NCI-H2227 (cell line): ENCODE results near the gene APOBEC3G.
"Not testable (repeated sequence)": the region's sequence is repeated elsewhere in the genome, so short reads cannot be mapped to it uniquely, and the experiment has no call there.

Source experiments
- DNase-seq: peaks from one replicate; lab custom pipeline; 2025; ENCODE audit not compliant: unreplicated experiment; lab: John Stamatoyannopoulos, UW

APOBEC3G gene

GRCh38 chr22:39066442-39067276, 10.4 kb upstream of the APOBEC3G start:
- DNase-seq: not testable (repeated sequence)

DNA sequence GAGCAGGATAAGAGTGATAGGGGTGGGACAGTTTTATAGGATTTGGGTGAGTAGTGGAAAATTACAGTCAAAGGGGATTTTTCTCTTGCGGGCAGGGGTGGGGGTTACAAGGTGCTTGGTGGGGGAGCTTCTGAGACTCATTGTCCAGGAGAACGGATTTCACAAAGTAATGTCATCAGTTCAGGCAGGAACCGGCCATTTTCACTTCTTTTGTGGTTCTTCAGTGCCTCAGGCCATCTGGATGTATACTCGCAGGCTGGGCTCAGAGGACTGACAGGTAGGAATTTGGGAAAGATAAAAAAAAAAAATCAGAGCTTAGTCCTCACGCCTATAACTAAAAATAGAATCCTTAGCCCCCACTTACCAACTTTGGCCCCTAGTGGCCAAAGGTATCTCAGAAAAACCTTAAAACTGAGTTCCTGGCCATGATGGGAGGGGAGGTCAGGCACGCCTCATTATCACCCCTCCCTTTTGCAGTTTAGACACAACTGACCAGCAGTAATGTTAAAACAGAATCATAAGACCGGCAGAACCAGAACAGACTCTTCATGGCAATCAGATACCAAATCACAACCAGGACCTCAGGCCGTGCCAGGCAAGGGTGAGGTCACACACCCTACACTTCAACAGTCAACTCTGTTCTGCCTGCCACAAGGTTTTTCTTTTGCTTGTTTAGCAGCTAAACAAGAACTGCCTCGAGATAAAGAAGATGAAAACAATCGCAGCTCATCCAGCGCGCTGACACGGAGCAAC, 8.9 kb upstream of the APOBEC3G start:
- no peak for DNase-seq

DNA sequence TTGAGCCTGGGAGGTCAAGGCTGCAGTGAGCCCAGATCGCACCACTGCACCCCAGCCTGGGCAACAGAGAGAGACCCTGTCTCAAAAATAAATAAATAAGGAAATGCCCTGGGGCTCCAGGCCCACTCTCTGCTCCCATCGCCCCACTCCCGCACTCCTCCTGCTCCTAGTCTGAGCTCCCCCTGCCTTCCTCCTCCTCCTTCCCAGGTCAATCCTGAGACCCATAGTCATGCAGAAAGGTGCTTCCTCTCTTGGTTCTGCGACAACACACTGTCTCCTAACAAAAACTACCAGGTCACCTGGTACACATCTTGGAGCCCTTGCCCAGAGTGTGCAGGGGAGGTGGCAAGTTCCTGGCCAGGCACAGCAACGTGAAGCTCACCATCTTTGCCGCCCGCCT, 6.9 kb upstream of the APOBEC3G start:
- DNase-seq: no peak

- not testable (repeated sequence) for DNase-seq
These were observed 4.5 kb upstream of the APOBEC3G start for GRCh38 chr22:39072581-39072981.

GRCh38 chr22:39073981-39074380, 3.1 kb upstream of the APOBEC3G start:
- DNase-seq: no peak

- not testable (repeated sequence) for DNase-seq
These were observed 685 bp upstream of the APOBEC3G start for GRCh38 chr22:39076155-39077025.

- not testable (repeated sequence) for DNase-seq
These were observed 837 bp downstream of the APOBEC3G start for GRCh38 chr22:39077912-39078311.

DNA sequence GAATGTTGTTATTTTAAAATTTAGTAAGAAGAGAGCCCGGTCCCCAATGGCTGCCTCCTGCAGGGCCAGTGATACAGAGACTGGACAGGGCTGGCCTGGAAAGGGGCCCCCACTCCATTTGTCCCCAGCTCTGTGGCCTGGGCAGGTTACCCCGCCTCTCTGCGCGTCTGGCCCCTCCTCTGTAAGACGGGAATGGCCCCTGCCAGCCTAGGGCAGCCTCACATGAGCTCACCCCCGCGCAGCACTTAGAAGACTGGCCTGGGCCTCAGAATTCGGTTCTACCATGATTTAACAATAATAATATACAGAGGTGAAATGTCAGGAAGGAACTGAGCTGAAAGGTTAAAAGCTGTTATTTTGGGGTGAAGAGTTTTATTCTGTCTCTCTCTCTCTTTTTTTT, 1.3 kb downstream of the APOBEC3G start:
- DNase-seq: no peak

DNA sequence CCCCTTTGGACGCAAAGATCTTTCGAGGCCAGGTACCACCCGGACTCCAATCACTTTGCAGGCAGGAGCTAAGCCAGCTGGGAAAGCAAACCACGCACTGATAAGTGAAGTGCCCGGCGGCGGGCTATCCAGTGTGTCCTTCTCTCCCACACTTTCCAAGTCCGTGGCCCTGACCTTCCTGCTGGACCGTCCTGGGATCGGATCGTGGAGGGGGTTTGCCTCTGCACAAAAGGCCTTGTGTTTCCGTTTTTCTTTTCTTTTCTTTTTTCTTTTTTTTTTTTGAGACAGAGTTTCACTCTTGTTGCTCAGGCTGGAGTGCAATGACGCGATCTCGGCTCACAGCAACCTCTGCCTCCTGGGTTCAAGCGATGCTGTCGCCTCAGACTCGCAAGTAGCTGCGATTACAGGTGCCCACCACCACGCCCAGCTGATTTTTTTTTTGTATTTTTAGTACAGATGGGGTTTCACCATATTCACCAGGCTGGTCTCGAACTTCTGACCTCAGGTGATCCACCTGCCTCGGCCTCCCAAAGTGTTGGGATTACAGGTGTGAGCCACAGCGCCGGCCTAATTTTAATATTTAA, 2.1 kb downstream of the APOBEC3G start:
- DNase-seq: not testable (repeated sequence)

DNA sequence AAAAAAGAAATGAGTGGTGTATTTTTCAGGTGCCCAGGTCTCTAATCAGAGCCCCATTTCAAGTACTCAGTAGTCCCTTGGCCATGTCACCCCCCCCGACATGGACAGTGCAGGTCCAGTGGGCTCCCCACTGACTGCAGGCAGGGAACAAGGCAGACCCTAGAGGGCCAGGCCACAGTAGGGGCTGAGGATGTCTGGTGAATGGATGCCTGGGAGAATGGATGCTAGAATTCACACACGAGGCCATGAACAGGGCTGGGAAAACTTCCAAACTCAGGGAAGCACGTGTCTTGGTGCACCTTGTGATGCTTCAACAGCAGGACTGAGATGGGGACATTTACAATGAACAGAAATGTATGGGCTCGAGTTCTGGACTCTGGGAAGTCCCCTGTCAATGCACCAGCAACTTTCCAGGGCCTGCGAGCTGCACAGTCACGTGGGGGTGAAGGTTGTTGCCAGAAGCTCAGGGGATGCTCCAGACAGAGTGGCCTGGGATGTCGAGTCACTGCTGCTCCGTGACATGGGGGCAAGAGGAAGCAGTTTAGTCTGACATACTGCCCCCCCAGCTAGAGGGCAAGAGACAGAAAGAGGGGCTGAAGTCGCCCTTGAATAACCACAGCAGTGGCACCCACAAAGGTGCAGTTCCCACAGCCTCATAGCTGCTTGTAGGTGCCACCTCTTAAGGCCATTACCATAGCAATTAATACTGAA, 3.1 kb downstream of the APOBEC3G start:
- DNase-seq: no peak

DNA sequence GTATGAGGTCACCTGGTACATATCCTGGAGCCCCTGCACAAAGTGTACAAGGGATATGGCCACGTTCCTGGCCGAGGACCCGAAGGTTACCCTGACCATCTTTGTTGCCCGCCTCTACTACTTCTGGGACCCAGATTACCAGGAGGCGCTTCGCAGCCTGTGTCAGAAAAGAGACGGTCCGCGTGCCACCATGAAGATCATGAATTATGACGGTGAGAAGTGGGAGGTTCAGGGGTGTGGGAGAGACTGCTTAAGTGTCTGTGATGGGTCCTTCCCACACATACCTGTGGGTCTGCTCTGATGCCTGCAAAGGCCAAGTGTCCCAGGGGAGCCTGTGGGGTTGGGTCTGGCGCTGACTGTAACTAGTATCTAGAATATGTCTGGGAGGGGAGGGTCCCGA, 3.9 kb downstream of the APOBEC3G start:
- no peak for DNase-seq

DNA sequence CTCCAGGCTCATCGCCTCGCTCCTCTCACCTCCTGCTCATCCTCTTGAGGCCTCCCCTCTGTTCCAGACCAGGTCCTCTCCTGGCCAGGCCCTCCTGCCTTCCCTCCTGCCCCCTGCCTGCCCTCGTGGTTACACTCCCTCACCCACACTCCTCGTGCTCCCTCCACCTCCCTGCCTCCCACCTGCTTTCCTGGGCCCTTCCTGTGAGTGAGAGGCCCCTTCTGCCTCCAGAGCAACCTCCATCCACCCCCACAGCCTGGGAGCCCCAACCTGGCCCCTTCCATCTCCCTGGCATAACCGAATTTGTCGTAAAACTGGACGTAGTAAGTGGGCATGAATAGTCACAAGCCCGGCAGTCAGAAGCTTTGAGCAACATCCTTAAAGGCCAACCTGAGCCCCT, 4.5 kb downstream of the APOBEC3G start:
- DNase-seq: no peak

DNA sequence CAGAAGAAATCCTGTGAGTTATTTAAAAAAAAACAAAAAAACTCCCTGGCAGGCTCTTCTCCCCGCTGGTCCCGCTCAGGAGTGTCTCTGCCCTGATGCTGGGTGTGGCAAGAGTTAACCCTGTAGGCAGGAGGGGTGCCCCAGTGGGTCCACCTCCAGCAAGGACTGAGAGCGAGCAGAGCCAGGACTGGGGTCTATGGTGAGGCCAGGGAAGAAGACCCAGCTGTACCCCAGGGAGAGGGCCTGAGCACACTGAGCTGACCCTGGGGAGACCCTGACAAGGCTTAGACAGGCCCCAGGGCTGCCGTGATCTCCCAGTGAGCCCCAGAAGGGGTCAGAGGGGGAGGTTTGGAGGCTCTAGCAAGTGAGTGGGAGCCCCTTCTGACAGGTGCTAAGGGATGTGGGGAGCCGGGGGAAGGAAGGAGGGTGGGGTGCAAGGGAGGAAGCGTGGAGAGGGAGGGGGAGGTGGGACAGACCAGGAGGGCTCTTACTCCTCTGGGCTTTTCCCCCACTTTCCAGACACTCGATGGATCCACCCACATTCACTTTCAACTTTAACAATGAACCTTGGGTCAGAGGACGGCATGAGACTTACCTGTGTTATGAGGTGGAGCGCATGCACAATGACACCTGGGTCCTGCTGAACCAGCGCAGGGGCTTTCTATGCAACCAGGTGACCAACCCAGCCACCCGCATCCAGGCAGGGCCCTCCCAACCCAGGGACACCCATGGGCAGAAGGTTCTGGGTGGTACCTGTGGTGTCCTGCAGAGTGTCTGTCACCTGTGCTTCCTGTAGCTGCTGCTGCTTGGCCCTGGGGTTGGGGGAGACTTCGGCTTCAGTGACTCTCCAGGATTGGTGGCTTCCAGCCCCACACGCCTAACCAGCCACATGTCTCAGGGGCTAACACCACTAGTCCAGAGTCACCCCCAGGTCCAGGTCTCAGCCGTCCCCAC, 6.4 kb downstream of the APOBEC3G start:
- no peak for DNase-seq

DNA sequence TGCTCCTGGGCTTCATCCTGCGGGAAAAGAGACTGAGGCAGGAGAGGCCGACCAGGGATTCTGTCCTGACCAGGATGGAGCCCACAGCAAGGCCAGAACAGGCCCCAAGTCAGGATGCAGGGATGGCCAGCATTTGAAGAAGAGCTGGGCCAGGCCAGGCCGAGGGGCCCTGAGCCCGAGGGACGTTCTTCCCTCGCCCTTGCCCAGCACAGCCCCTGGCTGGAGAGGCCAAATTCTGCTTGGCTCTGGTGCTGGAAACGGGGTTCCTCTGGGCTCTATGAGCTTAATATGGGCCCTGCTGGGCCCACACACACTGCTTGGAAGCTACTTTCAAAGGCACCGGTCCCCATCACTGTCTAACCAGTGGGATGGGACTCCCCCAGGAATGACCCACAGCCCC, 7.6 kb downstream of the APOBEC3G start:
- DNase-seq: no peak

DNA sequence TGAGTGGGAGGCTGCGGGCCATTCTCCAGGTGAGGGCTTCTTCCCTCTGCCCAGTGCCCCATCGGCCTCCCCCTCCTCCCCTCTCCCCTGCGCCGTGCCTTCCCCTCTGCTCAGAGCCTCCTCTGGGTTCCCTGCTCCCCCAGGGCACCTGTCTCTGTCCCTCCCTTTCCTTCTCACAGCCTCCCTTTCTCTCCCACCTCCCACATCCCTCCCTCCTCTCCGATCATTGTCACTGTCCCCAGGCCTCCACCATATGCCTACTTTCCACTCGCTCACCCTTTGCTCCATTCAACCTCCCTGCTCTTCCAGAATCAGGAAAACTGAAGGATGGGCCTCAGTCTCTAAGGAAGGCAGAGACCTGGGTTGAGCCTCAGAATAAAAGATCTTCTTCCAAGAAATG, 10.0 kb downstream of the APOBEC3G start:
- no peak for DNase-seq

- DNase-seq: no peak
These were observed 11.0 kb downstream of the APOBEC3G start for GRCh38 chr22:39087881-39088684.

DNA sequence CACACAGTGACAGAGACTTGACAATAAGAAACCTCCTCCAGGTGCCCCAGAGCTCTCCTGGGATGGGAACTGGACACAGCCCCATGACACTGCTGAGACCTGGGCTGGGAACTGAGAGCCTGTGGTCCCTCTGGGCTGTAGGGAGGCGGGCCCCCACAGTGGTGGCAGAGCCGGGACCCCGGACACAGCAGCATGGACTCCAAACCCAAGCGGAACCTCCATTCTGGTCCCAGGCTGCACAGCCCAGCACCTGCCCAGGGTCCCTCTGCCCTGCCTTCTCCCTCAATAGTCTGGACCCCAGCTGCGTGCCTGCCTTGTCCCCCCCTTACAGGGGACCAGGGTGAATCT, 11.6 kb downstream of the APOBEC3G start:
- no peak for DNase-seq

DNA sequence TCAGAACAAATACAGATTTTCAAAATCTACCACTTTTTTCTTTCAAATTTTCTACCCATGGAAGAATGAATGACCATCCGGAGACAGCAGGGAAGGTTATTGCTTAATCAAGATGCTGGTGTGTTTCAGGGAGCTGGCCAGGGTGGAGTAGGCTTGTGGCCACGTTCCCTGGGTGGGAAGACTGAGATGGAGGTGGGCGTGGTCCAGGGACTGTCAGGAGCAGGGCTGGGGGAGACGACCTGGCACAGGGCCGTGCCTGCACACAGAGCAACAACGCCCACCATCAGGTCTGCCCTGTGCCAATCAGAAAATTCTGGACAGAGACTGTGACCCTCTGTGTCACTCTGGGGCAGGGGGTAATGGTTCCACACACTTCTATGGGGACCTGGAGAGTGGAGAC, 12.9 kb downstream of the APOBEC3G start:
- no peak for DNase-seq
